ENCODE measurements around the gene RNF187. TPM values are rescaled to one million over a fixed set of nuclear protein-coding genes. Genes with fewer than 3 reads are reported as not detected.

The RNF187 gene
- total RNA-seq, 4 donors from 2014 or later: 20.8 to 26.5 (median 23.5) TPM

GRCh38 chr1:228538831-228539230 is 51.6 kb downstream of the RNF187 start:
- ATAC-seq (ENCODE audit: low FRiP score) (no peak), DNase-seq (ENCODE audit: low spot score) (no peak)
- TF ChIP-seq CTCF (IDR thresholded peaks at IDR 0.05): no peak

GRCh38 chr1:228540161-228540917 is 53.2 kb downstream of the RNF187 start:
- TF ChIP-seq CTCF (IDR thresholded peaks at IDR 0.05): no peak

GRCh38 chr1:228541725-228542124 is 54.5 kb downstream of the RNF187 start:
- no peak for ATAC-seq (ENCODE audit: low FRiP score)
- DNase-seq (ENCODE audit: low spot score): no peak
- TF ChIP-seq CTCF (IDR thresholded peaks at IDR 0.05): no peak

More at GRCh38 chr1:228540161-228540917, 53.2 kb downstream of the RNF187 start:
- no peak for DNase-seq (ENCODE audit: low spot score)
- ATAC-seq (ENCODE audit: low FRiP score): no peak

GRCh38 chr1:228542376-228542775 is 55.2 kb downstream of the RNF187 start:
- DNase-seq (ENCODE audit: low spot score) (no peak), ATAC-seq (ENCODE audit: low FRiP score) (no peak)
- TF ChIP-seq CTCF (IDR thresholded peaks at IDR 0.05): no peak

- DNase-seq (ENCODE audit: low spot score): no peak
- ATAC-seq (ENCODE audit: low FRiP score): no peak
- no peak for TF ChIP-seq CTCF (IDR thresholded peaks at IDR 0.05)
Observed at GRCh38 chr1:228542981-228543380, 55.8 kb downstream of the RNF187 start.

GRCh38 chr1:228543396-228543795 is 56.2 kb downstream of the RNF187 start:
- DNase-seq (ENCODE audit: low spot score) (no peak), ATAC-seq (ENCODE audit: low FRiP score) (no peak)
- no peak for TF ChIP-seq CTCF (IDR thresholded peaks at IDR 0.05)
